ENCODE results near the gene NDUFB6.

NDUFB6 gene

DNA sequence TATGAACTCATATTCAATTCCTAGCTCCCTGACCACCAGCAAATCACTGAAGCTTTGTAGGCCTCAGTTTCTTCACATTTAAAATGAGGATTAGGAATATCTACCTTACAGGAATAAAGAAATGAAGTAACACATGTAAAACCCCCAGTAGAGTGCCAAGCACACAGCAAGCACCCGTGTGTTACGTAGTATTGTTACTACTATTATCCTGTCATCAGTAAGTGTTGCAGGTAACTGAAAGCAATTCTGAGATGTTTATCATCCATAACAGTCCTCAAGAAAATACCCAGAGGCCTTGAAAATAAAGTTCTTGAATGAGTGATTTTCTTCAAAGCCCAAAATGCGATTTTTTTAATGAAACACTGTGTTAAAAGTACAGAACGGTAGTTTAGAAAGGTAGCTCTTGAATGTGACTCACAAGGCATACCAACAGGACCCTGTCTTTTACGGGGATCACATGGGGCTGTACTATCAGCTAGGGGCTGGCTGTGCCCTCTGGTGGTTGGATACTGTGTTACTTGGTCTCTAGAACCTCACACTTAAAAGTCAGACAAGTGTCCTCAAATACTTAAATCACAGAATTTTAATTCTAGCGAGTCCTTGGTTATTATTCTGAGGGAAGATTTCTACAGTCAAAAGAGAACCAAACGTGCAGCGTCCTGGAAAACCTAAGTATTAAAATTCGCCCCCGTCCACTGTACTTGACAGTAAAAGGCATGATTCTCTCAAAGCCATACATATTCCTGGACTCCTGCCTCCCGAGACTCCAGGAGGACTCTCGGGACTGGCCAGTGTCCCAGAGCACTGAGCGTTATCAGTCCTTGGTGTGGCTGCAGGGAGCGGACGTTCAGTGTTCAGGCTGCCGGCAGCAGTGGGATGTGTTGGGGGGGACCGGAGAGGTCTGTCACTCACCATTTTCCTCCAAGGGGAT is 725 bp downstream of the NDUFB6 start (continued):
- no peak for TF ChIP-seq ZFP3 (CRISPR knock-in tag; IDR thresholded peaks at IDR 0.05)

DNA sequence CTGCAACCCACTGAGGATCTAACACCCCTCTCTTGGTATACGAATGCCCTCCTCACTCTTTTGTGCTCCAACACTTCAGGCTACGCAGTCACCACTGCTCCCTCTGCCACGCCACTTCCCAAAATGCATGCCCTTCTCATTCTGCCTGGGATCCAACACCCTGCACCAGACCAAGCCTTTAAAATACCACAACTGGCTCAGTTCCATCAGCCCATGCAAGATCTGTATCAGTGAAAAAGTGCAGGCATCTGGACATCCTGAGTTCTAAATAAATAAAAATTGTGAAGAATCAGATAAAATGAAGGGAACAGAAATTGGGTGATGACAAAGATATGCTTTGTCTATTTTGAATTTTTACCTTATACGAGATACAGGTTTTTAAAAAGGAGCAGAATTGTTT is 2.7 kb downstream of the NDUFB6 start:
- no peak for ATAC-seq
- TF ChIP-seq TCF4 (CRISPR knock-in tag; IDR thresholded peaks at IDR 0.05; ENCODE audit: borderline replicate concordance): peak; percentile 22; the same call in 1 of the 2 replicates
- TF ChIP-seq, protein P1, sequence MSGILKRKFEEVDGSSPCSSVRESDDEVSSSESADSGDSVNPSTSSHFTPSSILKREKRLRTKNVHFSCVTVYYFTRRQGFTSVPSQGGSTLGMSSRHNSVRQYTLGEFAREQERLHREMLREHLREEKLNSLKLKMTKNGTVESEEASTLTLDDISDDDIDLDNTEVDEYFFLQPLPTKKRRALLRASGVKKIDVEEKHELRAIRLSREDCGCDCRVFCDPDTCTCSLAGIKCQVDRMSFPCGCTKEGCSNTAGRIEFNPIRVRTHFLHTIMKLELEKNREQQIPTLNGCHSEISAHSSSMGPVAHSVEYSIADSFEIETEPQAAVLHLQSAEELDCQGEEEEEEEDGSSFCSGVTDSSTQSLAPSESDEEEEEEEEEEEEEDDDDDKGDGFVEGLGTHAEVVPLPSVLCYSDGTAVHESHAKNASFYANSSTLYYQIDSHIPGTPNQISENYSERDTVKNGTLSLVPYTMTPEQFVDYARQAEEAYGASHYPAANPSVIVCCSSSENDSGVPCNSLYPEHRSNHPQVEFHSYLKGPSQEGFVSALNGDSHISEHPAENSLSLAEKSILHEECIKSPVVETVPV (CRISPR knock-in tag; IDR thresholded peaks at IDR 0.05): no peak
- TF ChIP-seq, protein P2, sequence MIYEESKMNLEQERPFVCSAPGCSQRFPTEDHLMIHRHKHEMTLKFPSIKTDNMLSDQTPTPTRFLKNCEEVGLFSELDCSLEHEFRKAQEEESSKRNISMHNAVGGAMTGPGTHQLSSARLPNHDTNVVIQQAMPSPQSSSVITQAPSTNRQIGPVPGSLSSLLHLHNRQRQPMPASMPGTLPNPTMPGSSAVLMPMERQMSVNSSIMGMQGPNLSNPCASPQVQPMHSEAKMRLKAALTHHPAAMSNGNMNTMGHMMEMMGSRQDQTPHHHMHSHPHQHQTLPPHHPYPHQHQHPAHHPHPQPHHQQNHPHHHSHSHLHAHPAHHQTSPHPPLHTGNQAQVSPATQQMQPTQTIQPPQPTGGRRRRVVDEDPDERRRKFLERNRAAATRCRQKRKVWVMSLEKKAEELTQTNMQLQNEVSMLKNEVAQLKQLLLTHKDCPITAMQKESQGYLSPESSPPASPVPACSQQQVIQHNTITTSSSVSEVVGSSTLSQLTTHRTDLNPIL (CRISPR knock-in tag; IDR thresholded peaks at IDR 0.05; ENCODE audit: low read depth): no peak

DNA sequence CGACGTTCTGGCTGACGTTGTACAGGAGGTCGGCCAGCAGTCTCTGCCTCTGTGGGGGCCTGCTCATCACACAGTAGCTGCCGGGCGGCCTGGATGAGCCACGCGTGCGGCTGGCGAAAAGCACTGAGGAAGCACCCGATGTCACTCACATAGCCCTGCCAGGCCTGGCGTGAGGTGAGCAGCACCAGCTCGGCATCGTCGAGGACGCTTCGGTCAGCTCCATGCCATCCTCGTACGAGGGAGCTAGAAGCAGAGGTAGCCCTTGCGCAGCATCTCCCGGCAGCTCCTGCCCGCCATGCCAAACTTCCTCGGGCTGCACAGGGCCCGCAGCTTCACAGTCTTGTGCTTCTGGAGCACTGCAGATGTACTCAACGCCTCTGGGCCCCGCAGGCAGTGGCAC is 6.2 kb downstream of the NDUFB6 start:
- ATAC-seq: no peak
- TF ChIP-seq TOX (CRISPR knock-in tag; IDR thresholded peaks at IDR 0.05; ENCODE audit: borderline replicate concordance): no peak
- TF ChIP-seq SNAI2 (CRISPR knock-in tag; IDR thresholded peaks at IDR 0.05): no peak
- TF ChIP-seq, protein P1 (CRISPR knock-in tag; IDR thresholded peaks at IDR 0.05): no peak
- TF ChIP-seq ZFP30 (CRISPR knock-in tag; IDR thresholded peaks at IDR 0.05): no peak
- no peak for TF ChIP-seq ESRRG (CRISPR knock-in tag; IDR thresholded peaks at IDR 0.05)

DNA sequence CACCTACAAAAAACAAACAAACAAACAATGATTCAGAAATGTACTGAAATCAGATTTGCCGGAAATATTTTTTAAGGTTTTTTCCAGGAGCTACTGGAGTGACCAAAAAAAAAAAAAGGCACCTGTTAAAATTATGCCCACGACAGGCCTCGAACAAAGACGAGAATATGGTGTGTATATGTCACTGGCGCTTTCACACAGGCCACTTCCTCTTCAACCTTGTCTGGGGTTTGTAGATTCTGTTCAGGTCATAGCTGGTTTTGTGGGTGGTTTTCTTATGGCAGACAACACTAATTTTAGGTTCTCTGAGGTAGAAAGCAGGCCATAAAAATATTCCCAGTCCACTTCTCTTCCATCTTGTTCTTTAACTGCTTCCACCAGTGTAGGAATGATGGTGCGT is 7.0 kb downstream of the NDUFB6 start:
- no peak for ATAC-seq
- TF ChIP-seq, protein P3, sequence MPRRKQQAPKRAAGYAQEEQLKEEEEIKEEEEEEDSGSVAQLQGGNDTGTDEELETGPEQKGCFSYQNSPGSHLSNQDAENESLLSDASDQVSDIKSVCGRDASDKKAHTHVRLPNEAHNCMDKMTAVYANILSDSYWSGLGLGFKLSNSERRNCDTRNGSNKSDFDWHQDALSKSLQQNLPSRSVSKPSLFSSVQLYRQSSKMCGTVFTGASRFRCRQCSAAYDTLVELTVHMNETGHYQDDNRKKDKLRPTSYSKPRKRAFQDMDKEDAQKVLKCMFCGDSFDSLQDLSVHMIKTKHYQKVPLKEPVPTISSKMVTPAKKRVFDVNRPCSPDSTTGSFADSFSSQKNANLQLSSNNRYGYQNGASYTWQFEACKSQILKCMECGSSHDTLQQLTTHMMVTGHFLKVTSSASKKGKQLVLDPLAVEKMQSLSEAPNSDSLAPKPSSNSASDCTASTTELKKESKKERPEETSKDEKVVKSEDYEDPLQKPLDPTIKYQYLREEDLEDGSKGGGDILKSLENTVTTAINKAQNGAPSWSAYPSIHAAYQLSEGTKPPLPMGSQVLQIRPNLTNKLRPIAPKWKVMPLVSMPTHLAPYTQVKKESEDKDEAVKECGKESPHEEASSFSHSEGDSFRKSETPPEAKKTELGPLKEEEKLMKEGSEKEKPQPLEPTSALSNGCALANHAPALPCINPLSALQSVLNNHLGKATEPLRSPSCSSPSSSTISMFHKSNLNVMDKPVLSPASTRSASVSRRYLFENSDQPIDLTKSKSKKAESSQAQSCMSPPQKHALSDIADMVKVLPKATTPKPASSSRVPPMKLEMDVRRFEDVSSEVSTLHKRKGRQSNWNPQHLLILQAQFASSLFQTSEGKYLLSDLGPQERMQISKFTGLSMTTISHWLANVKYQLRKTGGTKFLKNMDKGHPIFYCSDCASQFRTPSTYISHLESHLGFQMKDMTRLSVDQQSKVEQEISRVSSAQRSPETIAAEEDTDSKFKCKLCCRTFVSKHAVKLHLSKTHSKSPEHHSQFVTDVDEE (CRISPR knock-in tag; IDR thresholded peaks at IDR 0.05): no peak
- TF ChIP-seq ZC3H10 (CRISPR knock-in tag; IDR thresholded peaks at IDR 0.05) (no peak), RARB (CRISPR knock-in tag; IDR thresholded peaks at IDR 0.05) (no peak), CSDC2 (CRISPR knock-in tag; IDR thresholded peaks at IDR 0.05) (no peak), ISL1 (CRISPR knock-in tag; IDR thresholded peaks at IDR 0.05) (no peak), ZNF8 (CRISPR knock-in tag; IDR thresholded peaks at IDR 0.05) (no peak)
- TF ChIP-seq, protein P4, sequence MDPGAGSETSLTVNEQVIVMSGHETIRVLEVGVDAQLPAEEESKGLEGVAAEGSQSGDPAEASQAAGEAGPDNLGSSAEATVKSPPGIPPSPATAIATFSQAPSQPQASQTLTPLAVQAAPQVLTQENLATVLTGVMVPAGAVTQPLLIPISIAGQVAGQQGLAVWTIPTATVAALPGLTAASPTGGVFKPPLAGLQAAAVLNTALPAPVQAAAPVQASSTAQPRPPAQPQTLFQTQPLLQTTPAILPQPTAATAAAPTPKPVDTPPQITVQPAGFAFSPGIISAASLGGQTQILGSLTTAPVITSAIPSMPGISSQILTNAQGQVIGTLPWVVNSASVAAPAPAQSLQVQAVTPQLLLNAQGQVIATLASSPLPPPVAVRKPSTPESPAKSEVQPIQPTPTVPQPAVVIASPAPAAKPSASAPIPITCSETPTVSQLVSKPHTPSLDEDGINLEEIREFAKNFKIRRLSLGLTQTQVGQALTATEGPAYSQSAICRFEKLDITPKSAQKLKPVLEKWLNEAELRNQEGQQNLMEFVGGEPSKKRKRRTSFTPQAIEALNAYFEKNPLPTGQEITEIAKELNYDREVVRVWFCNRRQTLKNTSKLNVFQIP (CRISPR knock-in tag; IDR thresholded peaks at IDR 0.05; ENCODE audit: borderline replicate concordance, low read depth): no peak

DNA sequence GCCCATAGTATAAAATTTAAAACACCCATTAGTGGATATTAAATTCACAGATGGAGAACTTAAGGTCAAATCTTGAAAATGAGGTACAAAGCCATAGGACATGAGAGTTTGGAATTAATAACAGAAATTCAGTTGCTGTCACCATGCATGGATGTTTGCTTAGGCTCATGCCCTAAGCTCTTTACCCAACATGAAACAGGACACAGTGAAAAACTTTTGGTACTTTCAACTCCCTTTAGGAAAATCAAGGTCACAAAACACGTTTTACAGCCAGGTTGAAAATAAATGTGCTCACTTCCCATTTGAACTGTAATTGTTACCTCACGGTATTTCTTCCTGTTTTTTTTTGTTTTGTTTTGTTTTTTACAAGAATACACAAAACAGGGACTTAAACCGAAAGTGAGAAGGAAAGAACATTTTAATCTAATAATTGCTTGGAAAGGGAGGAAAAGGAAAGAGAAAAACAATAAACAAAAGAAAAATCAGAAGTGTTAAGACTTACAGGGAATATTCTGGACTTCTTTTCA is 14.5 kb downstream of the NDUFB6 start:
- TF ChIP-seq, protein P5, sequence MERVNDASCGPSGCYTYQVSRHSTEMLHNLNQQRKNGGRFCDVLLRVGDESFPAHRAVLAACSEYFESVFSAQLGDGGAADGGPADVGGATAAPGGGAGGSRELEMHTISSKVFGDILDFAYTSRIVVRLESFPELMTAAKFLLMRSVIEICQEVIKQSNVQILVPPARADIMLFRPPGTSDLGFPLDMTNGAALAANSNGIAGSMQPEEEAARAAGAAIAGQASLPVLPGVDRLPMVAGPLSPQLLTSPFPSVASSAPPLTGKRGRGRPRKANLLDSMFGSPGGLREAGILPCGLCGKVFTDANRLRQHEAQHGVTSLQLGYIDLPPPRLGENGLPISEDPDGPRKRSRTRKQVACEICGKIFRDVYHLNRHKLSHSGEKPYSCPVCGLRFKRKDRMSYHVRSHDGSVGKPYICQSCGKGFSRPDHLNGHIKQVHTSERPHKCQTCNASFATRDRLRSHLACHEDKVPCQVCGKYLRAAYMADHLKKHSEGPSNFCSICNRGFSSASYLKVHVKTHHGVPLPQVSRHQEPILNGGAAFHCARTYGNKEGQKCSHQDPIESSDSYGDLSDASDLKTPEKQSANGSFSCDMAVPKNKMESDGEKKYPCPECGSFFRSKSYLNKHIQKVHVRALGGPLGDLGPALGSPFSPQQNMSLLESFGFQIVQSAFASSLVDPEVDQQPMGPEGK (CRISPR knock-in tag; IDR thresholded peaks at IDR 0.05; ENCODE audit: borderline replicate concordance): no peak
- TF ChIP-seq, protein P3 (CRISPR knock-in tag; IDR thresholded peaks at IDR 0.05): no peak
- no peak for TF ChIP-seq TCF4 (CRISPR knock-in tag; IDR thresholded peaks at IDR 0.05; ENCODE audit: borderline replicate concordance)
- no peak for ATAC-seq

All from SK-N-SH treated with all-trans-retinoic acid at 6 μM for 48 hours (cell line).